Measurements from ENCODE around the gene APLP2.

DNA sequence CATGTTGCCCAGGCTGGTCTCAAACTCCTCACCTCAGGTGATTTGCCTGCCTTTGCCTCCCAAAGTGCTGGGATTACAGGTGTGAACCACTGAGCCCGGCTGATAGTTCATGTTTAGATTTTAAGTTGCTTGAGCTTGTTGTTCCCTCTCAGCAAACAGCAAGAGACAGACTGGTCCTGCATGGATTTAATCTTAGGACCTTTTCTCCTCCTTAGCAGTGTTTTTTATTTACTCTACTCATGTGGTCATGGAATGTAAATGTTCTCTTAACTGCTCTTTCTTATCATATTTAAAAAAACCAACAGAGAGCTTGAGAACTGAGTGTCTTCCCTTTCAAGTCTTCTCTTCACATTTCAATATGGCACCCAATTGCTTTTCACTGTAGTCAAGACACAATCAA, 44.3 kb upstream of the APLP2 start:
- TF ChIP-seq EZH2phosphoT487 (conservative IDR thresholded peaks at IDR 0.05; ENCODE audit: low read length), result no peak
- TF ChIP-seq, protein P1, sequence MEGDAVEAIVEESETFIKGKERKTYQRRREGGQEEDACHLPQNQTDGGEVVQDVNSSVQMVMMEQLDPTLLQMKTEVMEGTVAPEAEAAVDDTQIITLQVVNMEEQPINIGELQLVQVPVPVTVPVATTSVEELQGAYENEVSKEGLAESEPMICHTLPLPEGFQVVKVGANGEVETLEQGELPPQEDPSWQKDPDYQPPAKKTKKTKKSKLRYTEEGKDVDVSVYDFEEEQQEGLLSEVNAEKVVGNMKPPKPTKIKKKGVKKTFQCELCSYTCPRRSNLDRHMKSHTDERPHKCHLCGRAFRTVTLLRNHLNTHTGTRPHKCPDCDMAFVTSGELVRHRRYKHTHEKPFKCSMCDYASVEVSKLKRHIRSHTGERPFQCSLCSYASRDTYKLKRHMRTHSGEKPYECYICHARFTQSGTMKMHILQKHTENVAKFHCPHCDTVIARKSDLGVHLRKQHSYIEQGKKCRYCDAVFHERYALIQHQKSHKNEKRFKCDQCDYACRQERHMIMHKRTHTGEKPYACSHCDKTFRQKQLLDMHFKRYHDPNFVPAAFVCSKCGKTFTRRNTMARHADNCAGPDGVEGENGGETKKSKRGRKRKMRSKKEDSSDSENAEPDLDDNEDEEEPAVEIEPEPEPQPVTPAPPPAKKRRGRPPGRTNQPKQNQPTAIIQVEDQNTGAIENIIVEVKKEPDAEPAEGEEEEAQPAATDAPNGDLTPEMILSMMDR (IDR thresholded peaks at IDR 0.05; ENCODE audit: insufficient read depth, low read length, poor library complexity, severe bottlenecking), result no peak
